ENCODE data around the gene LOXHD1.

GRCh38 chr18:46702471-46702870 lies 45.5 kb upstream of the LOXHD1 start:
- TF ChIP-seq POLR2A (IDR thresholded peaks at IDR 0.05) (no peak), CTCF (IDR thresholded peaks at IDR 0.05) (no peak)

Data from testis (tissue), 2 donors.